Mucosa of stomach (tissue), 1 donor: ENCODE data around the gene ISCA1.
"Not testable (repeated sequence)": the region's sequence is repeated elsewhere in the genome, so short reads cannot be mapped to it uniquely, and the experiment has no call there.

Experiments used
- H3K27me3 ChIP-seq: one replicate; pipeline ENCODE4 v1.7.0; 2013; ENCODE audit warnings: mild to moderate bottlenecking, low read length; ENCODE audit not compliant: control insufficient read depth, insufficient read depth
- H3K36me3 ChIP-seq: one replicate; pipeline ENCODE4 v1.7.0; 2013; ENCODE audit warnings: low read length; ENCODE audit not compliant: control insufficient read depth, insufficient read depth
- H3K4me1 ChIP-seq: one replicate; pipeline ENCODE4 v1.7.0; 2013; ENCODE audit warnings: mild to moderate bottlenecking, low read length; ENCODE audit not compliant: control insufficient read depth, insufficient read depth
- H3K4me3 ChIP-seq: one replicate; pipeline ENCODE4 v1.7.0; 2013; ENCODE audit warnings: low read length
- H3K9ac ChIP-seq: one replicate; pipeline ENCODE4 v1.7.0; 2013; ENCODE audit warnings: mild to moderate bottlenecking, low read length, moderate library complexity
- H3K9me3 ChIP-seq: one replicate; pipeline ENCODE4 v1.7.0; 2013; ENCODE audit warnings: mild to moderate bottlenecking, low read length, moderate library complexity; ENCODE audit not compliant: control insufficient read depth
- donor health status: Pancreatic carcinoma.

The ISCA1 gene

DNA sequence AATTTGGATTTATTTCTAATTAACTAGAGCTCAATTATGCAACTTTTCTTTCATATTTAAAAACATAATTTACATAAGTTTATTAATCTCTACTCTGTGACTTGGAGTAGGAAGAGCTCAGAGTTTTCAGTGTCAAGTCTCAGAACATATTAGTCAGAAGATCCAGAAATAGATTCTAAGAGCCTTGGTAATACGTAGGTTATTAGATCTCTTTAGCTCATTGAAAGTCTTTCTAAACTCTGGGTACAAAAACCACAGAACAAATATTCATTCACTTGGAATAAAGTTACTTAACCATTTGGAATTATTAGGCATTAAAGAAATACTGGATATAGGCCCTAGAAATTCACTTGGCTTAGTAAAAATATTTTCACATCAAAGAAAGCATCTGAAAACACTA is 26.3 kb upstream of the ISCA1 start:
- Histone ChIP-seq H3K36me3 (peaks cover 5% of the 10 kb centered on the region), H3K4me1 (no peaks in the 10 kb centered on the region), H3K4me3 (no peak overlapping the region), H3K27me3 (no peaks in the 10 kb centered on the region), H3K9ac (no peak overlapping the region), H3K9me3 (no peaks in the 10 kb centered on the region)

DNA sequence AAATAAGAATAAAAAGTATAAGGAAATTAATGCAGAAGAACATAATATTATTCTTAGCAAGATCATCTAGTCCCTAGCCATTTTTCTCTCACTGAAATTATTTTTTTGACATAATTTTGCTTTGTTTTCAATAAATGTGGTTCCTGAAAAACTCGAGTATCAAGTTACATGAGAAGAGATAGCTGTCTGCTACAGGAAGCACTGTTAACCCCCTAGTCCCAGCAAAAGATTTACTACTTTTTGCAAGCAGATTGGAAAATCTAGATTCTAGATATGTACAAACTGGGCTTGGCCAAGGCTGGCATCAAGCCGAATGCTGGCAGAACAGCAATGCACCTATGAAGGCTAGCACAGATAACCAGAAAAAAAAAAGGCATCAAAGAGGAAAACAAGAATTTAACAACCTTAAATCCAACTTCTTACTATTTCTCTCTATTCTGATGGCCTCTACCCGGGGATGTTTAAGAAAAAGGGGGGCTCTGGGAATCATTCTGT is 21.9 kb upstream of the ISCA1 start:
- H3K9ac ChIP-seq: no peak overlapping the region
- H3K4me1 ChIP-seq: no peaks in the 10 kb centered on the region
- H3K27me3 ChIP-seq: no peaks in the 10 kb centered on the region
- H3K9me3 ChIP-seq: no peaks in the 10 kb centered on the region
- H3K4me3 ChIP-seq: no peak overlapping the region
- peaks cover 16% of the 10 kb centered on the region for H3K36me3 ChIP-seq

DNA sequence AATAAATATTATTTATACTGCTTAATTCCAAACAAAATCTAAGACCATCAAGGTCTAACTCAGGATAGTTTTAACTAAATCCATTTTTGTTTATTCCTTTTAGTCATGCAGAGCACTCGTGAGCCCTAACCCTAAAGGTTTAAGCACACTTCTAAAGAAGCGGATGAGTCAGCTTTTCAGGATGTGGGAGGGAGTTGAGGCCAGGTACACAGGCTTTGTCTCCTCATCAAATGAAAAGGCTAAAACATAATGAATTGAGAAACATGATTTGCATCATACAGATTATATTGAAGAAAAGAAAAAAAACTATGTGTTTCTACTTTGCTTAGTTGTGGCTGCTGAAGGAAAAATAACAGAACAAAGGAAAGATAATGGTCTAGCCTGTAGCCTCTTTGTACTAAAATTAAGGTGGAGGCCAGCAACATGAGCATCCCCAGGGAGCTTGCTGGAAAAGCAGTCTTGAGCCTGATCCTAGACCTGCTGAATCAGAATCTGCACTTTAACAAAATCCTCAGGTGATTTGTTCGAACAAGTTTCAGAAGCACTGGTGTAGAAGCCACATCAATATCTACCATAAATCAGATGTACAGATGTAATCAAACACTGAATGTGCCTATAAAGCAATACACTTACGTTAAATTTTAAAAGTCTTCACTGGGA is 21.1 kb upstream of the ISCA1 start:
- H3K4me3 ChIP-seq: no peak overlapping the region
- no peaks in the 10 kb centered on the region for H3K4me1 ChIP-seq
- no peaks in the 10 kb centered on the region for H3K27me3 ChIP-seq
- peaks cover 16% of the 10 kb centered on the region for H3K36me3 ChIP-seq
- no peaks in the 10 kb centered on the region for H3K9me3 ChIP-seq
- H3K9ac ChIP-seq: no peak overlapping the region

DNA sequence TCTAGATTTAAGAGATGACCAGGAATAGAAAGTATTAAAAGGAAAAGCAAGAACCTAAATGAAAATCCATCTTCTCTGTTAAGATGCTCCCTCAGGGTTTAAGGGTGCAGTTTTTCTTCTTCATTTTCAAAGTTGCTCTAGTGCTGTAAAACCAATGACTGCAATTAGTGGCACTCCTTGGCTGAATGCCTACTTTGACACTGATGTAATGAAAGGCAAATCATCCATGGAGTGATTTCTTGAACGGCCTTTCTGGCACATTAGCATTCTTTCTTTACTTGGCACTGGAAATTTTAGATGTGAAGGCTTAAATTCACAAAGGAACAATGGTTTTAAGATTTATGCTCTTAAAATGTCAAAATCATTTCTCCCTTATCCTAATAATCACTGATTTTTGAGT is 19.3 kb upstream of the ISCA1 start:
- Histone ChIP-seq H3K27me3 (no peaks in the 10 kb centered on the region), H3K9ac (no peak overlapping the region), H3K36me3 (peaks cover 15% of the 10 kb centered on the region), H3K4me1 (no peaks in the 10 kb centered on the region), H3K9me3 (no peaks in the 10 kb centered on the region), H3K4me3 (no peak overlapping the region)

DNA sequence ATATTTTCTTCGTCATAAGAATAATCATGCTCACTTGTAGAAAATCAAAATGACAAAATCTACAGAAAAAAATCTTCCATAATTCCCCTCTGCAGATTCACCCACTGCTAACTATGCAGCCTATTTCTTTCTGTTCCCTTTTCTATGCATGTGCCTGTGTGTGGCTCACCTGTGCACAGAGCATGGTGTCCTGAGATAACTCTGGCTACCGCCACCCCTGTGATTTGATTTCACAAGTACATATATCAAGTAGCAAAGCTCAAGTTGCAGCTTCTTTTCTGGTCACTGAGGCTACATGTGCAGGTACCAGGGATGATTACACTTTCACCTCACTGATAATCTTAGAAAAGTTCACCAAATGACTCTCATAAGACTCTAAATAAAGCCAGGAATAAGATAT is 18.4 kb upstream of the ISCA1 start:
- Histone ChIP-seq H3K9me3 (no peaks in the 10 kb centered on the region), H3K27me3 (no peaks in the 10 kb centered on the region), H3K4me1 (no peaks in the 10 kb centered on the region), H3K4me3 (no peak overlapping the region), H3K36me3 (peaks cover 11% of the 10 kb centered on the region), H3K9ac (no peak overlapping the region)

DNA sequence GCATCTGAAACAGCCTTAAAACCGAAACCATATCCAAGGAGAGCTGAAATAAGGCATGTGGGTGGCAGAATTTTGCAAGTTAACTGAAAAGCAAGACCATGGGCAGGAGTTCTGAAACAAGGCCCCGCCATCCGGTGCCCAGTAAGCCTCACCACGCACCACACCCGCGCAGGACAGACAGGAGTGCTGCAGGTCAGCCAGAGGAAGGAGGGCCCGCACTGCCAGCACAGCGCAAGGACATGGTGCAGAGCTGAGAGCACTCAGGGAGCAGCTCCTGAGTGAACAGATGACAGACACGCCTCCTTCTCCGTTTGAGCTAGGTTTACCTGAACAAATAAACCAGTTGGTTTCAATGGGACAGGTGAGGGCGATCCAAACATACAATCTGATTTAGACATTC is 16.5 kb upstream of the ISCA1 start:
- Histone ChIP-seq H3K9ac (no peak overlapping the region), H3K4me1 (no peaks in the 10 kb centered on the region), H3K9me3 (no peaks in the 10 kb centered on the region), H3K36me3 (peaks cover 11% of the 10 kb centered on the region), H3K27me3 (no peaks in the 10 kb centered on the region), H3K4me3 (no peak overlapping the region)

DNA sequence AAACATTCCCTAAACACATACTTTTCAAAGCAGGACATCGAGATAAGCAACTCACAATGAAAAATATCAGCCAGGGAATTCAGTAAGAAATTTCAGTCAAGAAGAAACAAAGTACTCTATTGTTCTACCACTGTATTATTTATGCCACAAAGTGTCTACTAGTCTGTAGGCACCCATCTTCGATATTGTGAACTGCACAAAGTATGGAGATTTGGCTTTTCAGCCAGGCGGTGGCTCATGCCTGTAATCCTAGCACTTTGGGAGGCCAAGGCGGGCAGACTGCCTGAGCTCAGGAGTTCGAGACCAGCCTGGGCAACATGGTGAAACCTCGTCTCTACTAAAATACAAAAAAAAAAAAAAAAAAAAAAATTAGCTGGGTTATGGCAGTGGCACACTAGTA is 8.0 kb upstream of the ISCA1 start:
- H3K36me3 ChIP-seq, H3K4me1 ChIP-seq, H3K4me3 ChIP-seq, H3K9ac ChIP-seq, H3K27me3 ChIP-seq, H3K9me3 ChIP-seq: not testable (repeated sequence)

DNA sequence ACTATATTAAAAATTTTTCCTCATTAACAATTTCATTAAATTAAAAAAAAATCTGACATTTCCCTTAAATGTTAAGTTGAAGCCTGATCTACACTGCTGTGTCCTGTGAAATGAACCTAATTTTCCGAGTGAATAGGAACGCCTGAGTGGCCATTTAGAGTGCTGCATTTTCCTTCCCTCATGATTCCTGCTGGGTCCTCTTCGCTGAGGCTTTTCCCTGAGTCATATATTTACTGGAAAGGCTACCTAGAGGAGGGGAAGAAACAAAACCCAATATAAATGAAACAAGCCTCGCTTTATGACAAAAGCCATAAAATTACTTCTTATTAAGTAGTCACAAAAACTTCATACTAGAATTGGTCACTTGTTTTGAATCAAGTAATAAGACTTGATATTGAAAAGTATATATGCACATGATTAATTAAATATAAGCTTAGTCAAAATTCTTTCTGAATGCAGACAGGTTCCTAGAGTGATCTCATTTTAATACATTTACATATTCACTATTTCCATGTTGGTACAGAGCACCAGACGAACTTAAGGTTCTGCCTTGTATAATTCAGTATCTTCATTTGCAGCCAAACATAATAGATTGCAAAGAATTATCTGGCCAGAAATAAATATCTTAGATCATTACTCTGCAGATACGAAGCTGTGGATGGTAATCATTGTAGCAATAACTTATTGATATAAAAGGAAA is 6.3 kb upstream of the ISCA1 start:
- no peaks in the 10 kb centered on the region for H3K9me3 ChIP-seq
- H3K27me3 ChIP-seq: no peaks in the 10 kb centered on the region
- H3K9ac ChIP-seq: no peak overlapping the region
- no peak overlapping the region for H3K4me3 ChIP-seq
- H3K36me3 ChIP-seq: no peaks in the 10 kb centered on the region
- no peaks in the 10 kb centered on the region for H3K4me1 ChIP-seq

DNA sequence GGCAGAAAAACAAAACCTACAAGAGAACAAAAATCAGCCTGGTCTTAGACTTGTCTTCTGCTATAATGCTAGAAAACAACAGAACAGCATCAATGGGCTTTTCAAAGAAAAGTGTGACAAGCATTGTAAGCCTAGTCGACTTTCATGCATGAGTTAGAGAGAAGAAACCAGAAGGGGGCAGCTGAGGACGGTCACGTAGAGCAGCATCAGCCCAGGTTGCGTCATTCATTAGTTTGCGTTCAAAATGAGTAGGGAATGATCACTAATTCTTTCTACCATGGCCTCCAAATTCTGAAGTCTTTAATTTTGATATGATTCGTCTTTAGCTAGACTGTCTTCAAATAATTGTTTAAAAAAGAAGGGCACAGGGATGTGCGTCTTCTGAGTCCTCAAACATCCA is 4.7 kb upstream of the ISCA1 start:
- Histone ChIP-seq H3K9ac (no peak overlapping the region), H3K4me1 (peaks cover 4% of the 10 kb centered on the region), H3K9me3 (no peaks in the 10 kb centered on the region), H3K27me3 (no peaks in the 10 kb centered on the region), H3K4me3 (no peak overlapping the region), H3K36me3 (no peaks in the 10 kb centered on the region)

DNA sequence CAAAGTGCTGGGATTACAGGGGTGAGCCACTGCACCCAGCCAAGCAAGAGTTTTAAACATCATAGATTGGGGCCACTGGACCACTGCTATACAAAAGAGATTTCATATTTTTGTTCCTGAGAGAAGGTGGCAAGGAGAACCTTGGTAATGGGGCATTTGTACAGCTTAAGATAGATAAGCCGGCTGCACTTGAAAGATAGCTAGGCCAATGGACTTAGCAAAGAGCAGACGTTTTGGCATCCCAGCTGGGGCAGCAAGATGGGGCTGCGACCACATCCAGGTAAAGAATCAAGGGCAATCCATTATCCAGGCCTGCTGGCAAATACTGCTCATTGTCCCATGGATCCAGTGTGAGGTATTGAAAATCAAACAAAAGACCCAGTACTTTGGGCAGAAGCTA is 3.9 kb upstream of the ISCA1 start:
- Histone ChIP-seq H3K27me3 (no peaks in the 10 kb centered on the region), H3K4me1 (peaks cover 4% of the 10 kb centered on the region), H3K4me3 (no peak overlapping the region), H3K36me3 (no peaks in the 10 kb centered on the region), H3K9me3 (no peaks in the 10 kb centered on the region), H3K9ac (no peak overlapping the region)

DNA sequence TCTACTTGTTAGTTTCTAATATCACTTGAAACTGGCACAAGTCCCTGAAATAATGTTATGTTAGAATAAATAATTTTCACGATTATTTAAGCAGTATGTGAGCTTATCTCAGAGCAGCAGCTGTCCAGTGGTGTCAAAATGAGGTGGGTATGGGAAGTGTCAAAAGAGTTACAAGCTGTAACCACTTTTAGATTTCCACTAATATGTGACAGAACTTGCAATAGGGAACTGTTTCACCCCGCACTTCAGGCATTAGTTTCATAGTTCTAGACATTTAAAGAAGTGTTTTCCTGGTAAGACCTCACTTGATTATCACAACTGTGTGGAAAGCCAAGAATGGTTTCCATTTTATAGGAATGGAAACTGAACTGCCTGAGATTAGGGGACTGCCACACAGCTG is 2.9 kb upstream of the ISCA1 start:
- H3K4me1 ChIP-seq: peaks cover 4% of the 10 kb centered on the region
- H3K27me3 ChIP-seq: no peaks in the 10 kb centered on the region
- no peak overlapping the region for H3K9ac ChIP-seq
- H3K9me3 ChIP-seq: no peaks in the 10 kb centered on the region
- no peak overlapping the region for H3K4me3 ChIP-seq
- H3K36me3 ChIP-seq: no peaks in the 10 kb centered on the region

DNA sequence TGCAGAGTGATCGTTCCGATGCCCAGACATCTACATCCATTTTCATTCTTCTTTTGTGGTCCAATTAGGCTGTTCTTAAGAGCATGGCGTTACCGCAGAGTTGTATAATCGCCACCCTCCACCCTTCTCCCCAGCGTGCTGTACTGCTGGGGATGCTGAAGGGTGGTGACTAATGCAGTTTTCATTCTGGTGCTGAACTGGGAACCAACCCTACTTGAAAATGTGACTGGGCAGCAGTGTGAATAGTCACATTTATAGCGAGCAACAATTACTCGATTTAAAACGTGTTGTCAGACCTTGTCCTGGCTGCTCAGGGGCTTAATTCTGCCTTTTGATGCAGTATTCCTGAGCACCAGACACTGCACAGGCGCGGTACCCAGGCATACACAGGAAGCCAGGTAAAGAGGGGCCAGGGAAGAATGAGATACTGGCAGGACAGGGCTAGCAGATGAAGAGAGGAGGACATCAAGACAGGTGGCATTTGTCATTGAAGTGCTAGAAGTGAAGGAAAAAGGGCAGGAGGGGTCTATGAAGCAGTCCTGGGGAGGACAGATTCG is 719 bp upstream of the ISCA1 start:
- H3K27me3 ChIP-seq: no peaks in the 10 kb centered on the region

More for the DNA sequence above, 719 bp upstream of the ISCA1 start:
- no peaks in the 10 kb centered on the region for H3K9me3 ChIP-seq
- H3K36me3 ChIP-seq: no peaks in the 10 kb centered on the region
- H3K4me1 ChIP-seq: peaks cover 4% of the 10 kb centered on the region
- H3K4me3 ChIP-seq: peak overlapping the region; percentile 57
- peak overlapping the region; percentile 82 for H3K9ac ChIP-seq
